Esophagus (tissue), 2 donors: Measurements from ENCODE around the gene IFIT2. TPM values are rescaled to one million over a fixed set of nuclear protein-coding genes. Genes with fewer than 3 reads are reported as not detected.
"Not testable (repeated sequence)": the region's sequence is repeated elsewhere in the genome, so short reads cannot be mapped to it uniquely, and the experiment has no call there.

Experiments used
- H3K27ac ChIP-seq, 2 donors: one replicate each; pipeline ENCODE4 v1.5.1; 2013; ENCODE audit warnings: low read depth in 2 of 2, mild to moderate bottlenecking in 2 of 2, inconsistent platforms in 1 of 2, low read length in 1 of 2, moderate library complexity in 1 of 2
- H3K27me3 ChIP-seq, 2 donors: one replicate each; pipeline ENCODE4 v1.6.1; 2013; ENCODE audit warnings: low read length in 2 of 2, control low read depth in 1 of 2, mild to moderate bottlenecking in 1 of 2; ENCODE audit not compliant: insufficient read depth in 2 of 2, control insufficient read depth in 1 of 2
- H3K36me3 ChIP-seq, 2 donors: one replicate each; pipeline ENCODE4 v1.6.1; 2013; ENCODE audit warnings: low read length in 1 of 2; ENCODE audit not compliant: control insufficient read depth in 2 of 2, insufficient read depth in 2 of 2
- H3K4me1 ChIP-seq, 2 donors: one replicate each; pipeline ENCODE4 v1.6.1; 2013; ENCODE audit warnings: low read length in 1 of 2; ENCODE audit not compliant: control insufficient read depth in 2 of 2, insufficient read depth in 2 of 2
- H3K4me3 ChIP-seq, 2 donors: one replicate each; pipeline ENCODE4 v1.5.1; 2013; ENCODE audit warnings: low read length in 2 of 2, mild to moderate bottlenecking in 2 of 2, low read depth in 1 of 2, moderate library complexity in 1 of 2
- H3K9me3 ChIP-seq, 2 donors: one replicate each; pipeline ENCODE4 v1.6.1; 2013; ENCODE audit warnings: mild to moderate bottlenecking in 2 of 2, low read depth in 1 of 2, low read length in 1 of 2, moderate library complexity in 1 of 2; ENCODE audit not compliant: control insufficient read depth in 2 of 2, insufficient read depth in 1 of 2
- WGBS, 2 donors: extraction: QIAGEN DNeasy Blood & Tissue Kit; methylation state at CpG; one replicate each; pipeline ENCODE4 v1.1.7; 2013; 5-methylcytosine and 5-hydroxymethylcytosine counted together
- polyA plus RNA-seq, 2 donors: library from polyadenylated mRNA; stranded (reverse); fragments of 200-250 nt; gene quantifications; one replicate each; pipeline ENCODE4 v1.2.3, GENCODE V29; 2013
- donor health status: healthy with polysubstance abuse.
- donor health status: Bipolar disorder and iron deficiency.

Gene IFIT2, protein sequence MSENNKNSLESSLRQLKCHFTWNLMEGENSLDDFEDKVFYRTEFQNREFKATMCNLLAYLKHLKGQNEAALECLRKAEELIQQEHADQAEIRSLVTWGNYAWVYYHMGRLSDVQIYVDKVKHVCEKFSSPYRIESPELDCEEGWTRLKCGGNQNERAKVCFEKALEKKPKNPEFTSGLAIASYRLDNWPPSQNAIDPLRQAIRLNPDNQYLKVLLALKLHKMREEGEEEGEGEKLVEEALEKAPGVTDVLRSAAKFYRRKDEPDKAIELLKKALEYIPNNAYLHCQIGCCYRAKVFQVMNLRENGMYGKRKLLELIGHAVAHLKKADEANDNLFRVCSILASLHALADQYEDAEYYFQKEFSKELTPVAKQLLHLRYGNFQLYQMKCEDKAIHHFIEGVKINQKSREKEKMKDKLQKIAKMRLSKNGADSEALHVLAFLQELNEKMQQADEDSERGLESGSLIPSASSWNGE
- 1 to 10 TPM in 1 of 2 donors, under 1 TPM in 1; 0.94 to 1.1 TPM for polyA plus RNA-seq

GRCh38 chr10:89301721-89302445, at the start of gene IFIT2:
Gene IFIT2, plus strand, starts transcription at chr10:89302046. Its CDS starts 78 bp downstream, at chr10:89302124.
- Histone ChIP-seq H3K4me1 (peaks cover 2 to 3% of the 10 kb centered on the region in 2 donors), H3K4me3 (peak within 1 kb of the TSS; percentile 36 to 65), H3K27me3 (no peaks in the 10 kb centered on the region), H3K36me3 (peaks cover 3 to 4% of the 10 kb centered on the region in 2 donors), H3K9me3 (no peaks in the 10 kb centered on the region), H3K27ac (peak within 1 kb of the TSS; percentile 85 to 86)
- 0% methylated on average over 10 of the region's 10 CpGs for WGBS, 2 donors

GRCh38 chr10:89252225-89252585, 49.6 kb upstream of the IFIT2 start:
- Histone ChIP-seq H3K27me3 (no peaks in the 10 kb centered on the region), H3K36me3 (no peaks in the 10 kb centered on the region), H3K9me3 (no peaks in the 10 kb centered on the region), H3K4me3 (peak overlapping the region in 1 of 2 donors; percentile 70), H3K27ac (no peak overlapping the region), H3K4me1 (no peaks in the 10 kb centered on the region)
- 80 to 88% methylated on average over 2 of the region's 2 CpGs for WGBS, 2 donors

GRCh38 chr10:89255091-89255579, 46.7 kb upstream of the IFIT2 start:
- H3K36me3 ChIP-seq, H3K4me1 ChIP-seq, H3K27ac ChIP-seq, H3K27me3 ChIP-seq, H3K4me3 ChIP-seq, H3K9me3 ChIP-seq: not testable (repeated sequence)
- WGBS, 2 donors, result 68 to 69% methylated on average over 2 of the region's 2 CpGs

GRCh38 chr10:89255793-89256192, 46.1 kb upstream of the IFIT2 start:
- H3K9me3 ChIP-seq, result no peaks in the 10 kb centered on the region
- no peaks in the 10 kb centered on the region for H3K27me3 ChIP-seq
- H3K4me1 ChIP-seq, result no peaks in the 10 kb centered on the region
- H3K4me3 ChIP-seq, result no peak overlapping the region
- H3K27ac ChIP-seq, result peak overlapping the region in 1 of 2 donors; percentile 41
- no peaks in the 10 kb centered on the region for H3K36me3 ChIP-seq

DNA sequence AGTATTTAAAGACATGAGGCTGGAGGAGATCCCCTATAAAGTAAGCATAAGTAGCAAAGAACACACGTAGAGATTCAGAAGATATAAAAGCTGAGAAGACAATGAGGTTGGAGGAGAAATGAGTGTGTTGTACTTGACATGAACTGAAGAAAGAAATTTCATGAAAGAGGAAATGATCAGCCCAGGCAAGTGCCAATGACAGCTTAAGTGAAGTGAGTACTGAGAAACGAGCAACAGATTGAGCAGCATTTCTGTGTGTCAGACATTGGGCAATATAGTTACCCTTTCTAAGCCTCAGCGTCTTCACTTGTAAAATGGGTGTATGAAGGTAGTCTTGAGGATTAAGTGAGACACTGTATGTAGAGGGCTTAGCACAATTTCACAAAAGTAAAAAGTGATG, 45.5 kb upstream of the IFIT2 start:
- H3K27me3 ChIP-seq, result no peaks in the 10 kb centered on the region
- 65 to 70% methylated on average over 3 of the region's 3 CpGs for WGBS, 2 donors
- no peaks in the 10 kb centered on the region for H3K9me3 ChIP-seq
- H3K4me1 ChIP-seq, result no peaks in the 10 kb centered on the region
- no peak overlapping the region for H3K27ac ChIP-seq
- no peaks in the 10 kb centered on the region for H3K36me3 ChIP-seq
- no peak overlapping the region for H3K4me3 ChIP-seq

- Histone ChIP-seq H3K27me3 (no peaks in the 10 kb centered on the region), H3K9me3 (no peaks in the 10 kb centered on the region), H3K36me3 (no peaks in the 10 kb centered on the region), H3K27ac (no peak overlapping the region), H3K4me1 (no peaks in the 10 kb centered on the region), H3K4me3 (no peak overlapping the region)
- 46 to 60% methylated on average over 1 of the region's 1 CpG for WGBS, 2 donors
These were observed 44.9 kb upstream of the IFIT2 start for GRCh38 chr10:89256962-89257361.

- WGBS, 2 donors, result 45 to 52% methylated on average over 2 of the region's 2 CpGs
These were observed 44.3 kb upstream of the IFIT2 start for GRCh38 chr10:89257581-89257980.

GRCh38 chr10:89258881-89259280, 43.0 kb upstream of the IFIT2 start:
- Histone ChIP-seq H3K27me3 (no peaks in the 10 kb centered on the region), H3K4me3 (no peak overlapping the region), H3K9me3 (no peaks in the 10 kb centered on the region), H3K4me1 (peaks cover 0 to 3% of the 10 kb centered on the region in 2 donors), H3K36me3 (no peaks in the 10 kb centered on the region), H3K27ac (no peak overlapping the region)
- 64 to 74% methylated on average over 1 of the region's 1 CpG for WGBS, 2 donors

More at GRCh38 chr10:89257581-89257980, 44.3 kb upstream of the IFIT2 start:
- Histone ChIP-seq H3K27me3 (no peaks in the 10 kb centered on the region), H3K4me3 (no peak overlapping the region), H3K9me3 (no peaks in the 10 kb centered on the region), H3K27ac (no peak overlapping the region), H3K36me3 (no peaks in the 10 kb centered on the region), H3K4me1 (no peaks in the 10 kb centered on the region)

DNA sequence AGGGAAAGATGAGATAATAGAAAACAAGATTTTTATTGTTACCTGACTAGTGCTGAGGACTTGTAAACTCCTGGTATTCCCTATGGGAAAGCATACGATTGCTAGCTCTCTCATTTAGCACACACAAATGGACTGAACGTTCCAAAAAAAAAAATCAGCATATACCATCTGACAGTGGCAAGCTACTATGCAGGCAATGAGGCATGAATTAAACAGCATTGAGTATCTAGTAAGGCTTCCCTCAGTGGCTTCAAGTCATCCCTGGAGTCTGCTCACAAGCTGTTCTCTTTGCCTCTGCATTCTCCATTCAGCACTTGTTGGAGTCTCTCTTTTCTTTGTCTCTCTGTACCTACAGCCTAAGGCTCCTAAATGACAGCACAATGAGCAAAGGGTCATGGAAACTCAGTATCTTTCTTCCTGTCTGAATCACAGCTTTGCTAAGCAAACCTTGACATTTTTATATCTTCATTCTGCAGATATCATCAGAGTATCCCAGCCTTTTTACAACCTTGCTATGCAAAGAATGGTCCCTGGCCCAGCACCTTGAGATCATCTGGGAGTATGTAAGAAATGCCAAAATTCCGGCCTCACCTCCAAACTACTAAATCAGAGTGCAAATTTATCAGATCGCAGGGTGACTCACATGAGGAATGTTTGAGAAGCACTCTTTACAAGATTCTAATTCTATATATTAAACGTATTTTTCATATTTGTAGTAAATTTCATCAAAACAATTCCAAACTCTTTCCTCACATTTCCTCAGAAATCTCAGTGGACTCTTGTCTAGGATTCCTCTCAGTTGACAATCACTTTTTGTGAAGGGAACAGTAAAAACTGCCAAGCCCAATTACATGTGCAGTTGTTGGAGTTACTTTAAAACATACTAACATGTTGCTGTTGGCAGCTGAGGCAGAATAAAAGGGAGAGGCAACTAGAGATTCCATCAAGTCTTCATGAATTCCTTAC, 39.5 kb upstream of the IFIT2 start:
- H3K27ac ChIP-seq, result no peak overlapping the region
- H3K4me3 ChIP-seq, result no peak overlapping the region
- 76 to 83% methylated on average over 5 of the region's 5 CpGs for WGBS, 2 donors
- H3K4me1 ChIP-seq, result peaks cover 0 to 3% of the 10 kb centered on the region in 2 donors
- H3K9me3 ChIP-seq, result no peaks in the 10 kb centered on the region
- no peaks in the 10 kb centered on the region for H3K27me3 ChIP-seq
- H3K36me3 ChIP-seq, result no peaks in the 10 kb centered on the region
